SH-SY5Y (cell line): ENCODE measurements around the gene MTG1.

Experiments used
- GATA2 ChIP-seq: IDR thresholded peaks from 2 replicates; pipeline ENCODE4 v1.6.1; 2011; ENCODE audit warnings: mild to moderate bottlenecking, low read depth, low read length
- GATA3 ChIP-seq: IDR thresholded peaks from 2 replicates; pipeline ENCODE4 v1.6.1; 2011; ENCODE audit warnings: low read depth, mild to moderate bottlenecking, low read length, moderate library complexity

Gene MTG1

GRCh38 chr10:133356549-133357284 is 37.2 kb upstream of the MTG1 start:
- TF ChIP-seq GATA3 (no peak), GATA2 (no peak)

- TF ChIP-seq GATA2, result no peak
Measured at GRCh38 chr10:133357285-133358161, 36.4 kb upstream of the MTG1 start, which contains the start of gene FUOM. FUOM (minus strand) TSS chr10:133358019; CDS start chr10:133358007, 12 bp downstream.

GRCh38 chr10:133358162-133358924 is 35.6 kb upstream of the MTG1 start:
- TF ChIP-seq GATA3, result no peak
- TF ChIP-seq GATA2, result no peak

- no peak for TF ChIP-seq GATA2
- no peak for TF ChIP-seq GATA3
Measured at GRCh38 chr10:133358925-133359310, 35.0 kb upstream of the MTG1 start.

- TF ChIP-seq GATA2 (no peak), GATA3 (no peak)
Measured at GRCh38 chr10:133359554-133359971, 34.4 kb upstream of the MTG1 start.

GRCh38 chr10:133359972-133360610 is 33.9 kb upstream of the MTG1 start:
- TF ChIP-seq GATA3 (no peak), GATA2 (peak; percentile 78)

GRCh38 chr10:133361227-133361626 is 32.7 kb upstream of the MTG1 start:
- no peak for TF ChIP-seq GATA3
- TF ChIP-seq GATA2, result no peak

- TF ChIP-seq GATA2 (no peak), GATA3 (no peak)
Measured at GRCh38 chr10:133361773-133362441, 32.0 kb upstream of the MTG1 start.

GRCh38 chr10:133362846-133363245 is 31.1 kb upstream of the MTG1 start:
- TF ChIP-seq GATA3 (no peak), GATA2 (no peak)

- TF ChIP-seq GATA2 (no peak), GATA3 (no peak)
Measured at GRCh38 chr10:133364645-133365431, 29.1 kb upstream of the MTG1 start.

- TF ChIP-seq GATA2, result no peak
Measured at GRCh38 chr10:133365461-133366129, 28.4 kb upstream of the MTG1 start.

- TF ChIP-seq GATA2, result no peak
- TF ChIP-seq GATA3, result no peak
Measured at GRCh38 chr10:133366130-133366478, 27.9 kb upstream of the MTG1 start.

- no peak for TF ChIP-seq GATA3
- TF ChIP-seq GATA2, result no peak
Measured at GRCh38 chr10:133366751-133367150, 27.2 kb upstream of the MTG1 start.
